Astrocyte of the hippocampus (primary cell): ENCODE data around the gene LAG3.

Experiments used
- DNase-seq: peaks from one replicate; pipeline ENCODE4 v3.0.0; 2011; ENCODE audit warnings: low read depth, low spot score

The LAG3 gene

GRCh38 chr12:6771509-6772330 is 600 bp upstream of the LAG3 start:
- no peak for DNase-seq

GRCh38 chr12:6772726-6773589 is 638 bp downstream of the LAG3 start:
- no peak for DNase-seq

- DNase-seq = peak; percentile 41
These were observed 1.5 kb downstream of the LAG3 start for GRCh38 chr12:6773590-6774351.

- no peak for DNase-seq
These were observed 2.3 kb downstream of the LAG3 start for GRCh38 chr12:6774499-6775062.

- DNase-seq = no peak
These were observed 3.2 kb downstream of the LAG3 start for GRCh38 chr12:6775185-6776174.

GRCh38 chr12:6777386-6777785 is 5.1 kb downstream of the LAG3 start:
- no peak for DNase-seq

GRCh38 chr12:6778217-6778573 is 5.9 kb downstream of the LAG3 start:
- DNase-seq = peak; percentile 42

- peak; percentile 97 for DNase-seq
These were observed 6.5 kb downstream of the LAG3 start for GRCh38 chr12:6778574-6779550.

- DNase-seq = no peak
These were observed 7.5 kb downstream of the LAG3 start for GRCh38 chr12:6779708-6780432.

GRCh38 chr12:6780573-6780972 is 8.3 kb downstream of the LAG3 start:
- no peak for DNase-seq

- no peak for DNase-seq
These were observed 9.8 kb downstream of the LAG3 start for GRCh38 chr12:6782119-6782518.

GRCh38 chr12:6782850-6783566 is 10.7 kb downstream of the LAG3 start:
- no peak for DNase-seq

GRCh38 chr12:6783828-6784227 is 11.5 kb downstream of the LAG3 start:
- DNase-seq = no peak

- no peak for DNase-seq
These were observed 12.0 kb downstream of the LAG3 start for GRCh38 chr12:6784296-6784695.

GRCh38 chr12:6784761-6785160 is 12.4 kb downstream of the LAG3 start:
- DNase-seq = no peak

GRCh38 chr12:6786416-6787094 is 14.2 kb downstream of the LAG3 start:
- DNase-seq = no peak

- DNase-seq = no peak
These were observed 15.0 kb downstream of the LAG3 start for GRCh38 chr12:6787309-6787708.
